ENCODE data around the gene PRKCA. TPM values are rescaled to one million over a fixed set of nuclear protein-coding genes. Genes with fewer than 3 reads are reported as not detected.

PRKCA gene
- total and polyA plus RNA-seq, 12 donors, result 1.6 to 27.6 (median 10.5) TPM

GRCh38 chr17:66413559-66414520, 111.4 kb downstream of the PRKCA start:
- DNase-seq, result no peak
- intact Hi-C loops (cut with DNase I), result no loop called here
- TF ChIP-seq CTCF (IDR thresholded peaks at IDR 0.05), result no peak
- Histone ChIP-seq H3K4me3 (no peak overlapping the region), H3K9me3 (no peaks in the 10 kb centered on the region), H3K4me1 (peaks cover 0 to 6% (median 0%) of the 10 kb centered on the region in 9 donors), H3K27me3 (no peaks in the 10 kb centered on the region), H3K36me3 (no peaks in the 10 kb centered on the region), H3K27ac (no peak overlapping the region)
- 80 to 81% methylated on average over 13 of the region's 13 CpGs for WGBS, 2 donors
- no peak for ATAC-seq

- intact Hi-C loops (cut with DNase I), result no loop called here
Measured at GRCh38 chr17:66414561-66415175, 112.3 kb downstream of the PRKCA start.

GRCh38 chr17:66415366-66416206, 113.2 kb downstream of the PRKCA start:
- Histone ChIP-seq H3K4me3 (no peak overlapping the region), H3K27ac (no peak overlapping the region), H3K36me3 (no peaks in the 10 kb centered on the region), H3K27me3 (no peaks in the 10 kb centered on the region), H3K4me1 (peaks cover 0 to 6% (median 0%) of the 10 kb centered on the region in 9 donors), H3K9me3 (no peaks in the 10 kb centered on the region)
- no peak for TF ChIP-seq CTCF (IDR thresholded peaks at IDR 0.05)
- DNase-seq (no peak), ATAC-seq (no peak)
- intact Hi-C loops (cut with DNase I), result no loop called here
- 79 to 81% methylated on average over 11 of the region's 11 CpGs for WGBS, 2 donors

More at GRCh38 chr17:66414561-66415175, 112.3 kb downstream of the PRKCA start:
- H3K36me3 ChIP-seq, result no peaks in the 10 kb centered on the region
- TF ChIP-seq CTCF (IDR thresholded peaks at IDR 0.05), result no peak
- H3K27ac ChIP-seq, result no peak overlapping the region
- H3K27me3 ChIP-seq, result no peaks in the 10 kb centered on the region
- WGBS, 2 donors, result 68 to 79% methylated on average over 4 of the region's 4 CpGs
- no peak overlapping the region for H3K4me3 ChIP-seq
- ATAC-seq (no peak), DNase-seq (no peak)
- H3K4me1 ChIP-seq, result peaks cover 0 to 6% (median 0%) of the 10 kb centered on the region in 9 donors
- H3K9me3 ChIP-seq, result no peaks in the 10 kb centered on the region

All from heart right ventricle (tissue), 16 donors.